Right lobe of liver (tissue), 4 donors: ENCODE results near the gene B4GALNT3.

ENCODE experiments used
- POLR2A ChIP-seq: fragments of 450-650 bp; IDR thresholded peaks from one replicate; pipeline ENCODE4 v1.6.1; 2017; ENCODE audit warnings: antibody characterized with exemption, mild to moderate bottlenecking
- TF ChIP-seq, protein P1 (sequence below), 4 donors: fragments of 200-600 bp in 3 of 4; fragments of 450-650 bp in 1 of 4; IDR thresholded peaks; one replicate each; pipeline versions ENCODE4 v1.5.1 to v1.8.0; 2016 to 2022; ENCODE audit warnings: antibody characterized with exemption in 4 of 4, mild to moderate bottlenecking in 2 of 4
- donor health status: DM: no; HTN: no; CAD: no.
- donor health status: DM: no; HTN: no; CAD: no.
- donor health status: DM: no; HTN: yes; CAD: no.

DNA sequence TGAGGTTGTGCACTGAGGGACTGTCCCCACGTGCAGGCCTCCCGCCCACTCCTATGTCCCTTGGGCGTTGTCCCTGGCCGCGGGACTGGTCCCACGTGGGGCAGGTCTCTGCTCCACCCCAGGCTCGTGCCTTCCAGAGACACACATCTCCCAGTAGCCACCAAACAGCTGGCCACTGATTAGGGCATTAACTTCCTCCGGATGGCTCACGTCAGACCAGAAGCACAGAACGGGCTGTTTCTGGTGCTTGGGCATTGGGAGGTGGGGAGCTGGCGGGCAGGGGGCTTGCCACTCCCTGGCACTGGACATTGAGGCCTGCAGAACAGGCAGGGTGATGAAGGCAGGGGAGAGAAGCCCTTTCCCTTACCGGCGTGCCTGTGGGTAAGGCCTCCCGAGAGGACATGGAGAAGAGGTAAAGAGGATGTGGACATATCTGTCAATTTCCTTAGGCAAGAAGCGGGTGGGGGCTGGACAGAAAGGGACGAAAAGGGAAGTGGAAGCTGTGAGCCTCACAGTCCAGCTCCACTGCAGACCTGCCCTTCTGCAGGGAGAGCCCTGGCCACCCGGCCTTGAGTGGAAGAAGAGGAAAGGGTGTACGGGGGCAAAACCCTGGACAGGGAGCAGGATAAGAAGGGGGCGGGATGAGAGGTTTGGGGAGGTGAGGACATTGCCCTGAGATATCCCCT lies 102.3 kb downstream of the B4GALNT3 start:
- TF ChIP-seq, protein P1, sequence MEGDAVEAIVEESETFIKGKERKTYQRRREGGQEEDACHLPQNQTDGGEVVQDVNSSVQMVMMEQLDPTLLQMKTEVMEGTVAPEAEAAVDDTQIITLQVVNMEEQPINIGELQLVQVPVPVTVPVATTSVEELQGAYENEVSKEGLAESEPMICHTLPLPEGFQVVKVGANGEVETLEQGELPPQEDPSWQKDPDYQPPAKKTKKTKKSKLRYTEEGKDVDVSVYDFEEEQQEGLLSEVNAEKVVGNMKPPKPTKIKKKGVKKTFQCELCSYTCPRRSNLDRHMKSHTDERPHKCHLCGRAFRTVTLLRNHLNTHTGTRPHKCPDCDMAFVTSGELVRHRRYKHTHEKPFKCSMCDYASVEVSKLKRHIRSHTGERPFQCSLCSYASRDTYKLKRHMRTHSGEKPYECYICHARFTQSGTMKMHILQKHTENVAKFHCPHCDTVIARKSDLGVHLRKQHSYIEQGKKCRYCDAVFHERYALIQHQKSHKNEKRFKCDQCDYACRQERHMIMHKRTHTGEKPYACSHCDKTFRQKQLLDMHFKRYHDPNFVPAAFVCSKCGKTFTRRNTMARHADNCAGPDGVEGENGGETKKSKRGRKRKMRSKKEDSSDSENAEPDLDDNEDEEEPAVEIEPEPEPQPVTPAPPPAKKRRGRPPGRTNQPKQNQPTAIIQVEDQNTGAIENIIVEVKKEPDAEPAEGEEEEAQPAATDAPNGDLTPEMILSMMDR (IDR thresholded peaks at IDR 0.05) = no peak
- no peak for TF ChIP-seq POLR2A
